Measurements from ENCODE around the gene PLPPR5. TPM values are rescaled to one million over a fixed set of nuclear protein-coding genes. Genes with fewer than 3 reads are reported as not detected.

The PLPPR5 gene
- total RNA-seq, 1 experiment from 2014 or later, result not detected

DNA sequence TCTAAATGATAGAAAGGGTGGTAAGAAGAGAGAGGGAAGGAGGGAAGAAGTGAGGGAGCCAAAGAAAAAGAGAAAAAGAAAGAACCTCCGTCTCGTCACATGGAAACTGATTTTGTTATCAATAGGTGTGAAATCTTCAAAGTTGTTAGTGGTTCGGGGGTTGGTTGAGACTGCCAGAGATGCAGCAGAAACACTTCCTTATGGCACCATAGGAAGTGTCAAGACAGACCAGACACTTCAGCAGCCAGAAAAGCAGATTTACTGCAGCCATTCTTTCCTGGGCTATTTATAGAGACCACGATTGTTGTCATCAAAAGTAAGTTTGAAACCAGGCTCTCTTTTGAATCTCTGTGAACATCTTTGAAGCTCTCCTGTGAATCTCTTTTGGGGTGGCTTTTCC is 150.5 kb downstream of the PLPPR5 start:
- Histone ChIP-seq H3K27ac (ENCODE audit: low read depth, low read length, poor library complexity, severe bottlenecking) (no peak overlapping the region), H3K4me3 (ENCODE audit: low read depth, low read length, poor library complexity, severe bottlenecking) (no peak overlapping the region), H3K36me3 (ENCODE audit: insufficient read depth, low read length, poor library complexity, severe bottlenecking) (no peaks in the 10 kb centered on the region), H3K27me3 (replicated peaks; ENCODE audit: insufficient read depth, low read depth, low read length, poor library complexity) (peaks cover 5% of the 10 kb centered on the region), H3K9me3 (ENCODE audit: low read depth, low read length, poor library complexity, severe bottlenecking) (no peaks in the 10 kb centered on the region), H3K4me1 (ENCODE audit: insufficient read depth, low read length, poor library complexity, severe bottlenecking) (no peaks in the 10 kb centered on the region)
- DNase-seq (ENCODE audit: low spot score), result no peak
- no TSS peak for BruUV-seq (replicated peaks)
- CTCF ChIA-PET, result no interaction called here
- POLR2A ChIA-PET (ENCODE audit: low non-redundant PET), result no interaction called here
- TF ChIP-seq EZH2 (IDR thresholded peaks at IDR 0.05; ENCODE audit: borderline replicate concordance, low read depth, low read length, poor library complexity, severe bottlenecking), result no peak
- TF ChIP-seq, protein P1, sequence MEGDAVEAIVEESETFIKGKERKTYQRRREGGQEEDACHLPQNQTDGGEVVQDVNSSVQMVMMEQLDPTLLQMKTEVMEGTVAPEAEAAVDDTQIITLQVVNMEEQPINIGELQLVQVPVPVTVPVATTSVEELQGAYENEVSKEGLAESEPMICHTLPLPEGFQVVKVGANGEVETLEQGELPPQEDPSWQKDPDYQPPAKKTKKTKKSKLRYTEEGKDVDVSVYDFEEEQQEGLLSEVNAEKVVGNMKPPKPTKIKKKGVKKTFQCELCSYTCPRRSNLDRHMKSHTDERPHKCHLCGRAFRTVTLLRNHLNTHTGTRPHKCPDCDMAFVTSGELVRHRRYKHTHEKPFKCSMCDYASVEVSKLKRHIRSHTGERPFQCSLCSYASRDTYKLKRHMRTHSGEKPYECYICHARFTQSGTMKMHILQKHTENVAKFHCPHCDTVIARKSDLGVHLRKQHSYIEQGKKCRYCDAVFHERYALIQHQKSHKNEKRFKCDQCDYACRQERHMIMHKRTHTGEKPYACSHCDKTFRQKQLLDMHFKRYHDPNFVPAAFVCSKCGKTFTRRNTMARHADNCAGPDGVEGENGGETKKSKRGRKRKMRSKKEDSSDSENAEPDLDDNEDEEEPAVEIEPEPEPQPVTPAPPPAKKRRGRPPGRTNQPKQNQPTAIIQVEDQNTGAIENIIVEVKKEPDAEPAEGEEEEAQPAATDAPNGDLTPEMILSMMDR (conservative IDR thresholded peaks at IDR 0.05; ENCODE audit: low read depth, low read length), result no peak
- intact Hi-C loops (cut with micrococcal nuclease; ENCODE audit: unreplicated experiment), result no loop called here

DNA sequence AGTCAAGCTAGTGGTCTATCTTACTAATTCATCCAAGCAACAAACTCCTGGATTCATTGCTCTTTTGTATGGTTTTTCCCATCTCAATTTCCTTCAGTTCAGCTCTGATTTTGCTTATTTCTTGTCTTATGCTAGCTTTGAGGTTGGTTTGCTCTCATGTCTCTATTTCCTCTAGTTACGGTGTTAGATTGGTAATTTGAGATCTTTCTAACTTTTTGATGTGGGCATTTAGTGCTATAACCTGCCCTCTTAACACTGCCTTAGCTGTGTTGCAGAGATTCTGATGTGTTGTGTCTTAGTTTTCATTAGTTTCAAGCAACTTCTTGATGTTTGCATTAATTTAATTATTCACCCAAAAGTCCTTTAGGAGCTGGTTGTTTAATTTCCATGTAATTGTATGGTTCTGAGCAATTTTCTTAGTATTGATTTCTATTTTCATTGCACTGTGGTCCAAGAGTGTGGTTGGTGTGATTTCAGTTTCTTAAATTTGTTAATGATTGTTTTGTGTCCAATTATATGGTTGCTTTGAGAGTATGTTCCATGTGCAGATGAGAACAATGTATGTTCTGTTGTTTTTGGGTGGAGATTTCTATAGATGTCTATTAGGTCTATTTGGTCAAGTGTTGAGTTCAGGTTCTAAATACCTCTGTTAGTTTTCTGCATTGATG is 154.6 kb downstream of the PLPPR5 start:
- Histone ChIP-seq H3K27ac (ENCODE audit: low read depth, low read length, poor library complexity, severe bottlenecking) (no peak overlapping the region), H3K27me3 (replicated peaks; ENCODE audit: insufficient read depth, low read depth, low read length, poor library complexity) (peaks cover 5% of the 10 kb centered on the region), H3K9me3 (ENCODE audit: low read depth, low read length, poor library complexity, severe bottlenecking) (no peaks in the 10 kb centered on the region), H3K4me3 (ENCODE audit: low read depth, low read length, poor library complexity, severe bottlenecking) (no peak overlapping the region), H3K36me3 (ENCODE audit: insufficient read depth, low read length, poor library complexity, severe bottlenecking) (no peaks in the 10 kb centered on the region), H3K4me1 (ENCODE audit: insufficient read depth, low read length, poor library complexity, severe bottlenecking) (no peaks in the 10 kb centered on the region)
- TF ChIP-seq, protein P1 (conservative IDR thresholded peaks at IDR 0.05; ENCODE audit: low read depth, low read length), result no peak
- no peak for TF ChIP-seq EZH2 (IDR thresholded peaks at IDR 0.05; ENCODE audit: borderline replicate concordance, low read depth, low read length, poor library complexity, severe bottlenecking)
- CTCF ChIA-PET, result interaction anchor here (0.7 kb wide), 1 partner anchor 222 kb away, joined by 4 read pairs; no protein-coding TSS in a partner anchor
- BruUV-seq (replicated peaks), result no TSS peak
- POLR2A ChIA-PET (ENCODE audit: low non-redundant PET), result no interaction called here
- DNase-seq (ENCODE audit: low spot score), result no peak
- intact Hi-C loops (cut with micrococcal nuclease; ENCODE audit: unreplicated experiment), result no loop called here

DNA sequence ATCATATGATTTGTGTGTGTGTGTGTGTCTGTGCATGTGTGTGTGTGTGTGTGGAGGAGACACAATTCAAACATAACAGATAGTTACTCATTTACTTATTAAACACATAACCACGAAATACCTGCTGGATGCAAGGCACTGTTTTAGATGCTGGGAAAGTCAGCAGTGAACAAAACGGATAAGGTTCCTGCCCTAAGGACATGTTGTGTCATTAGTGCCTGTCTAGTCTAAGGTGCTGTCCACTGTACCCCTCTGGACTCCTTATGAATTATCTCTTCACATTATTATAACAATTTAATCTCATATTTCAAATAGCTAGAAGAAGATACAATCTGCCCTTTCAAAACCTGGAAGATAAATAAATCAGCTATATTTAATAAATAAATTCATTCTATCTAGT is 162.4 kb downstream of the PLPPR5 start:
- ChIA-PET POLR2A (ENCODE audit: low non-redundant PET) (no interaction called here), CTCF (no interaction called here)
- TF ChIP-seq EZH2 (IDR thresholded peaks at IDR 0.05; ENCODE audit: borderline replicate concordance, low read depth, low read length, poor library complexity, severe bottlenecking), result no peak
- TF ChIP-seq, protein P1 (conservative IDR thresholded peaks at IDR 0.05; ENCODE audit: low read depth, low read length), result no peak

More for the DNA sequence above, 162.4 kb downstream of the PLPPR5 start:
- Histone ChIP-seq H3K27me3 (replicated peaks; ENCODE audit: insufficient read depth, low read depth, low read length, poor library complexity) (no peaks in the 10 kb centered on the region), H3K36me3 (ENCODE audit: insufficient read depth, low read length, poor library complexity, severe bottlenecking) (no peaks in the 10 kb centered on the region), H3K4me3 (ENCODE audit: low read depth, low read length, poor library complexity, severe bottlenecking) (no peak overlapping the region), H3K9me3 (ENCODE audit: low read depth, low read length, poor library complexity, severe bottlenecking) (no peaks in the 10 kb centered on the region), H3K4me1 (ENCODE audit: insufficient read depth, low read length, poor library complexity, severe bottlenecking) (no peaks in the 10 kb centered on the region), H3K27ac (ENCODE audit: low read depth, low read length, poor library complexity, severe bottlenecking) (no peak overlapping the region)
- intact Hi-C loops (cut with micrococcal nuclease; ENCODE audit: unreplicated experiment), result no loop called here
- no peak for DNase-seq (ENCODE audit: low spot score)
- no TSS peak for BruUV-seq (replicated peaks)

Data from A673 (cell line).